H1 (cell line): Measurements from ENCODE around the gene CCDC116. TPM values are rescaled to one million over a fixed set of nuclear protein-coding genes. Genes with fewer than 3 reads are reported as not detected.
"Not testable (repeated sequence)": the region's sequence is repeated elsewhere in the genome, so short reads cannot be mapped to it uniquely, and the experiment has no call there.

Source experiments
- CTCF ChIA-PET: fragments of 300-600 bp; sonication (Branson Sonifier 250); formaldehyde crosslinking; loops from one replicate; lab custom pipeline; 2021; ENCODE audit not compliant: partially characterized antibody; lab: Charles Lee
- POLR2A ChIA-PET: fragments of 300-600 bp; sonication (Branson Sonifier 250); formaldehyde crosslinking; loops from one replicate; lab custom pipeline; 2021; ENCODE audit warnings: inconsistent platforms; ENCODE audit not compliant: partially characterized antibody; lab: Charles Lee
- DNase-seq, 2 experiments: peaks; one replicate each; pipeline versions ENCODE4 v3.0.0 to v3.0.0-alpha.2; 2010 to 2022; ENCODE audit warnings: low spot score in 2 of 2, low read depth in 1 of 2, mixed read lengths in 1 of 2
- FAIRE-seq: peaks from 2 replicates; lab custom pipeline; 2011; peaks lifted over from hg19 to GRCh38; lab: Jason Lieb, UNC
- H2AFZ ChIP-seq: 2 replicates; pipeline ENCODE4 v1.8.1; 2012; ENCODE audit warnings: low read length, inconsistent platforms
- H2AK5ac ChIP-seq: 2 replicates; pipeline ENCODE4 v1.6.1; 2013; ENCODE audit warnings: low read depth, low read length
- H2BK120ac ChIP-seq: replicated peaks from 2 replicates; pipeline ENCODE3; 2013; ENCODE audit warnings: low read depth, low read length, inconsistent platforms
- H2BK12ac ChIP-seq: 2 replicates; pipeline ENCODE4 v1.6.1; 2013; ENCODE audit warnings: low read depth, low read length
- H2BK15ac ChIP-seq: 2 replicates; pipeline ENCODE4 v1.6.1; 2013; ENCODE audit warnings: low read length
- H2BK20ac ChIP-seq: 2 replicates; pipeline ENCODE4 v1.6.1; 2013; ENCODE audit warnings: low read length
- H2BK5ac ChIP-seq: 2 replicates; pipeline ENCODE4 v1.6.1; 2013; ENCODE audit warnings: low read depth, low read length
- H3K14ac ChIP-seq: 2 replicates; pipeline ENCODE4 v1.6.1; 2013; ENCODE audit warnings: inconsistent platforms; ENCODE audit not compliant: insufficient read length
- H3K18ac ChIP-seq: 2 replicates; pipeline ENCODE4 v1.6.1; 2013; ENCODE audit warnings: low read length; ENCODE audit errors: extremely low read depth
- H3K23ac ChIP-seq: 2 replicates; pipeline ENCODE4 v1.6.1; 2013; ENCODE audit warnings: inconsistent platforms; ENCODE audit not compliant: insufficient read length
- H3K23me2 ChIP-seq: 2 replicates; pipeline ENCODE4 v1.6.1; 2013; ENCODE audit warnings: low read depth, low read length
- H3K27ac ChIP-seq: 2 replicates; pipeline ENCODE4 v1.6.1; 2011; ENCODE audit warnings: low read depth, low read length, inconsistent platforms
- H3K27me3 ChIP-seq, 4 experiments: replicated peaks in 1 of 4; 1 replicate in 1 of 4; 2 replicates in 3 of 4; pipeline versions ENCODE4 v1.6.1 to v1.8.1; 2011 to 2013; ENCODE audit warnings: low read length in 3 of 4, mild to moderate bottlenecking in 3 of 4, inconsistent platforms in 2 of 4, mixed read lengths in 2 of 4, moderate library complexity in 1 of 4; ENCODE audit not compliant: control insufficient read depth in 3 of 4, insufficient read depth in 3 of 4; ENCODE audit errors: extremely low read depth in 1 of 4
- H3K36me3 ChIP-seq, 4 experiments: 2 replicates each; pipeline versions ENCODE4 v1.6.1 to v1.8.1; 2011 to 2013; ENCODE audit warnings: mild to moderate bottlenecking in 4 of 4, low read length in 3 of 4, moderate library complexity in 2 of 4, control low read depth in 1 of 4, inconsistent platforms in 1 of 4; ENCODE audit not compliant: insufficient read depth in 4 of 4, control insufficient read depth in 2 of 4
- H3K4ac ChIP-seq: replicated peaks from 2 replicates; pipeline ENCODE3; 2013; ENCODE audit warnings: low read length, low read depth, mixed read lengths, inconsistent platforms; ENCODE audit not compliant: insufficient read length
- H3K4me1 ChIP-seq, 4 experiments: replicated peaks in 1 of 4; 1 replicate in 1 of 4; 2 replicates in 3 of 4; pipeline versions ENCODE4 v1.6.1 to v1.8.1; 2011 to 2013; ENCODE audit warnings: low read length in 3 of 4, inconsistent platforms in 2 of 4, mixed read lengths in 1 of 4; ENCODE audit not compliant: insufficient read depth in 4 of 4, control insufficient read depth in 3 of 4
- H3K4me2 ChIP-seq, 2 experiments: 2 replicates each; pipeline versions ENCODE4 v1.6.1 to v1.8.1; 2011 to 2013; ENCODE audit warnings: low read depth in 2 of 2, low read length in 2 of 2, control low read depth in 1 of 2, inconsistent platforms in 1 of 2, mild to moderate bottlenecking in 1 of 2; ENCODE audit not compliant: insufficient read depth in 1 of 2
- H3K4me3 ChIP-seq, 4 experiments: fragments of 200-600, 300-600 bp in 1 of 4; sonication (generic), shearing (Covaris generic), sonication (Bioruptor Twin) in 1 of 4; 2 replicates each; pipeline versions ENCODE4 v1.5.1 to v1.8.1; 2011 to 2016; ENCODE audit warnings: low read length in 4 of 4, low read depth in 3 of 4, control low read depth in 2 of 4, inconsistent platforms in 2 of 4, mild to moderate bottlenecking in 2 of 4, mixed read lengths in 1 of 4, moderate library complexity in 1 of 4; ENCODE audit not compliant: insufficient read depth in 2 of 4; ENCODE audit errors: extremely low read depth in 1 of 4
- H3K56ac ChIP-seq: replicated peaks from 2 replicates; pipeline ENCODE3; 2013; ENCODE audit warnings: low read depth, mild to moderate bottlenecking, mixed read lengths, low read length, inconsistent platforms; ENCODE audit not compliant: insufficient read length
- H3K79me1 ChIP-seq: 2 replicates; pipeline ENCODE4 v1.6.1; 2013; ENCODE audit warnings: low read depth, low read length, control low read depth
- H3K79me2 ChIP-seq, 2 experiments: 2 replicates each; pipeline versions ENCODE4 v1.6.1 to v1.8.1; 2012 to 2013; ENCODE audit warnings: low read length in 2 of 2, mild to moderate bottlenecking in 2 of 2, inconsistent platforms in 1 of 2; ENCODE audit not compliant: insufficient read depth in 2 of 2, control insufficient read depth in 1 of 2
- H3K9ac ChIP-seq, 4 experiments: replicated peaks in 1 of 4; 1 replicate in 1 of 4; 2 replicates in 3 of 4; pipeline versions ENCODE4 v1.6.1 to v1.8.1; 2011 to 2013; ENCODE audit warnings: low read depth in 3 of 4, low read length in 3 of 4, control low read depth in 2 of 4, mild to moderate bottlenecking in 2 of 4, moderate library complexity in 2 of 4, inconsistent platforms in 1 of 4; ENCODE audit errors: extremely low read depth in 1 of 4
- H3K9me3 ChIP-seq, 2 experiments: 2 replicates each; pipeline versions ENCODE4 v1.6.1 to v1.8.1; 2012 to 2013; ENCODE audit warnings: mild to moderate bottlenecking in 2 of 2, moderate library complexity in 2 of 2, control low read depth in 1 of 2, inconsistent platforms in 1 of 2, low read depth in 1 of 2, low read length in 1 of 2, mixed read lengths in 1 of 2; ENCODE audit not compliant: insufficient read depth in 2 of 2
- H4K20me1 ChIP-seq, 2 experiments: replicated peaks in 1 of 2; 2 replicates each; pipeline versions ENCODE3 to v1.8.1; 2011 to 2013; ENCODE audit warnings: inconsistent platforms in 2 of 2, low read length in 2 of 2, mild to moderate bottlenecking in 1 of 2; ENCODE audit not compliant: insufficient read depth in 2 of 2, control insufficient read depth in 1 of 2
- H4K5ac ChIP-seq: 2 replicates; pipeline ENCODE4 v1.6.1; 2013; ENCODE audit warnings: low read length, low read depth, mixed read lengths, inconsistent platforms; ENCODE audit not compliant: insufficient read length
- H4K8ac ChIP-seq: 2 replicates; pipeline ENCODE4 v1.8.0; 2013; ENCODE audit warnings: mild to moderate bottlenecking, moderate library complexity, low read length, inconsistent platforms; ENCODE audit not compliant: insufficient read depth; ENCODE audit errors: extremely low read depth
- H4K91ac ChIP-seq: replicated peaks from 2 replicates; pipeline ENCODE3; 2013; ENCODE audit warnings: low read length, mixed read lengths, inconsistent platforms; ENCODE audit not compliant: insufficient read length
- WGBS, 2 experiments: shearing (Covaris generic) in 1 of 2; methylation state at CpG; one replicate each; pipeline versions ENCODE4 v1.1.6 to v1.1.7; 2013 to 2015; ENCODE audit warnings: low lambda C conversion rate in 2 of 2, mixed read lengths in 2 of 2, inconsistent platforms in 1 of 2, low coverage in 1 of 2, missing lambda C conversion rate in 1 of 2; ENCODE audit not compliant: insufficient replicate concordance in 2 of 2, insufficient coverage in 1 of 2, insufficient read length in 1 of 2; ENCODE audit errors: extremely low coverage in 1 of 2, missing lambda C conversion rate in 1 of 2; 5-methylcytosine and 5-hydroxymethylcytosine counted together
- polyA plus RNA-seq, 7 experiments: library from polyadenylated mRNA; depleted of rRNA in 3 of 7; stranded (reverse) in 5 of 7; unstranded in 2 of 7; fragments of >200 nt in 5 of 7; fragments of 200-250 nt in 2 of 7; gene quantifications; 1 replicate in 5 of 7; 2 replicates in 1 of 7; 4 replicates in 1 of 7; pipeline versions ENCODE4 v1.2.1 to v1.2.3, GENCODE V29; 2011 to 2013; ENCODE audit warnings: missing spikeins in 2 of 7, mixed read lengths in 2 of 7
- total RNA-seq: library from RNA; stranded (reverse); fragmentation: NEBNext Ultra II Directional; extraction: Animal tissue kit (Norgen Biotek cat#: 25700); gene quantifications from 2 replicates; pipeline ENCODE4 v1.2.1, GENCODE V29; 2021

The CCDC116 gene
- total and polyA plus RNA-seq, 2 of the 8 experiments (the other 6 are each of a cell fraction or from before 2014, with no cell fraction given), result 0.08 TPM; not detected in 1

DNA sequence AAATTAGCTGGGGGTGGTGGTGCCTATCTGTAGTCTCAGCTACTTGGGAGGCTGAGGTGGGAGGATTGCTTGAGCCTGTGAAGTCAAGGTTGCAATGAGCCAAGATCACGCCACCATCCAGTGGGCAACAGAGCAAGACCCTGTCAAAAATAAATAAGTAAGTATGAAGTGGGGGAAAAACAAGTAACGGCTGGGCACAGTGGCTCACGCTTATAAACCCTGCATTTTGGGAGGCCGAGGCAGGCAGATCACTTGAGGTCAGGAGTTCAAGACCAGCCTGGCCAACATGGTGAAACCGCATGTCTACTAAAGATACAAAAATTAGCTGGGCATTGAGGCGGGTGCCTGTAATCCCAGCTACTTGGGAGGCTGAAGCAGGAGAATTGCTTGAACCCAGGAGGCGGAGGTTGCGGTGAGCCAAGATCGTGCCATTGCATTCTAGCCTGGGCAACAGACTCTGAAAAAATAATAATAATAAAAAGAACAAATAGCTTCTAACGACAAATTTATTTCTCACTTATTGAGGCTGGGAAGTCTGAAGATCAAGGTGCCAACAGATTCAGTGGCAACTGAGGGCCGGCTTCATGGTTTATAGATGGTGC, 22.9 kb upstream of the CCDC116 start:
- H3K9me3 ChIP-seq, H3K4me1 ChIP-seq, H3K56ac ChIP-seq, H2BK20ac ChIP-seq, H3K18ac ChIP-seq, POLR2A ChIA-PET, H3K4me2 ChIP-seq, H3K27me3 ChIP-seq, H2BK15ac ChIP-seq, H3K4ac ChIP-seq, H2BK12ac ChIP-seq, H2AK5ac ChIP-seq, H3K14ac ChIP-seq, H2BK5ac ChIP-seq, H2AFZ ChIP-seq, H3K27ac ChIP-seq, DNase-seq, H4K5ac ChIP-seq, FAIRE-seq, H4K91ac ChIP-seq, H3K4me3 ChIP-seq, H3K23me2 ChIP-seq, H3K9ac ChIP-seq, H2BK120ac ChIP-seq, H3K23ac ChIP-seq, H4K8ac ChIP-seq: not testable (repeated sequence)
- H4K20me1 ChIP-seq, result peaks cover 17 to 31% of the 10 kb centered on the region in 2 experiments
- CTCF ChIA-PET, result interaction anchor here (1.1 to 6.6 kb wide), 6 partner anchors 11 to 37 kb away, joined by 3 to 35 read pairs (median 8); partner anchors contain the start of gene YDJC
- H3K79me1 ChIP-seq, result peaks cover 17% of the 10 kb centered on the region
- WGBS, 2 experiments, result 92% methylated on average over 10 of the region's 11 CpGs; no CpG with 5 or more reads in 1 of the 2 experiments
- H3K36me3 ChIP-seq, result peaks cover 6 to 26% (median 12%) of the 10 kb centered on the region in 4 experiments; a peak in 7 of 8 replicates
- peaks cover 6 to 62% of the 10 kb centered on the region in 2 experiments for H3K79me2 ChIP-seq
